Subcutaneous adipose tissue (tissue), 4 donors: ENCODE data around the gene PABPC1L2B. TPM values are rescaled to one million over a fixed set of nuclear protein-coding genes. Genes with fewer than 3 reads are reported as not detected.
"Not testable (repeated sequence)": the region's sequence is repeated elsewhere in the genome, so short reads cannot be mapped to it uniquely, and the experiment has no call there.

ENCODE experiments used
- total RNA-seq, 4 donors: library from RNA; depleted of rRNA; stranded (reverse); fragments of >200 nt; gene quantifications; one replicate each; pipeline ENCODE4 v1.1.0, GENCODE V29; 2016
- TF ChIP-seq, protein P1 (sequence below): fragments of 450-650 bp; IDR thresholded peaks from one replicate; pipeline ENCODE4 v1.5.1; 2016; ENCODE audit warnings: low read depth, mild to moderate bottlenecking, control low read depth, antibody characterized with exemption, moderate library complexity

PABPC1L2B gene
- total RNA-seq, result not detected

- TF ChIP-seq, protein P1, sequence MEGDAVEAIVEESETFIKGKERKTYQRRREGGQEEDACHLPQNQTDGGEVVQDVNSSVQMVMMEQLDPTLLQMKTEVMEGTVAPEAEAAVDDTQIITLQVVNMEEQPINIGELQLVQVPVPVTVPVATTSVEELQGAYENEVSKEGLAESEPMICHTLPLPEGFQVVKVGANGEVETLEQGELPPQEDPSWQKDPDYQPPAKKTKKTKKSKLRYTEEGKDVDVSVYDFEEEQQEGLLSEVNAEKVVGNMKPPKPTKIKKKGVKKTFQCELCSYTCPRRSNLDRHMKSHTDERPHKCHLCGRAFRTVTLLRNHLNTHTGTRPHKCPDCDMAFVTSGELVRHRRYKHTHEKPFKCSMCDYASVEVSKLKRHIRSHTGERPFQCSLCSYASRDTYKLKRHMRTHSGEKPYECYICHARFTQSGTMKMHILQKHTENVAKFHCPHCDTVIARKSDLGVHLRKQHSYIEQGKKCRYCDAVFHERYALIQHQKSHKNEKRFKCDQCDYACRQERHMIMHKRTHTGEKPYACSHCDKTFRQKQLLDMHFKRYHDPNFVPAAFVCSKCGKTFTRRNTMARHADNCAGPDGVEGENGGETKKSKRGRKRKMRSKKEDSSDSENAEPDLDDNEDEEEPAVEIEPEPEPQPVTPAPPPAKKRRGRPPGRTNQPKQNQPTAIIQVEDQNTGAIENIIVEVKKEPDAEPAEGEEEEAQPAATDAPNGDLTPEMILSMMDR, result not testable (repeated sequence)
Measured at GRCh38 chrX:73002733-73003132, at the start of gene PABPC1L2B. Gene PABPC1L2B (plus strand): TSS chrX:73002939. CDS start chrX:73003643, 704 bp downstream.

- TF ChIP-seq, protein P1, result no peak
Measured at GRCh38 chrX:73021361-73022092, 18.8 kb downstream of the PABPC1L2B start.

- TF ChIP-seq, protein P1, result no peak
Measured at GRCh38 chrX:73028876-73029275, 26.1 kb downstream of the PABPC1L2B start.

Other genes starting within 250 kb of the PABPC1L2B start
- gene DMRTC1B, start 226.0 kb upstream of the PABPC1L2B start, total RNA-seq, result not detected
- gene FAM236B, start 220.3 kb upstream of the PABPC1L2B start, total RNA-seq, result not detected
- not detected for gene FAM236D, start 194.7 kb upstream of the PABPC1L2B start, total RNA-seq
- gene FAM236C, start 90.3 kb upstream of the PABPC1L2B start, total RNA-seq, result not detected
- not detected for gene FAM236A, start 64.7 kb upstream of the PABPC1L2B start, total RNA-seq
- not detected for gene DMRTC1, start 59.1 kb upstream of the PABPC1L2B start, total RNA-seq
- not detected for gene PABPC1L2A, start 76.6 kb downstream of the PABPC1L2B start, total RNA-seq
- gene NAP1L2, start 211.9 kb downstream of the PABPC1L2B start, total RNA-seq, result under 1 TPM in 2 of 4 donors, not detected in 2; 0.17 to 0.22 TPM